ENCODE measurements around the gene PDIA6.

PDIA6 gene, protein sequence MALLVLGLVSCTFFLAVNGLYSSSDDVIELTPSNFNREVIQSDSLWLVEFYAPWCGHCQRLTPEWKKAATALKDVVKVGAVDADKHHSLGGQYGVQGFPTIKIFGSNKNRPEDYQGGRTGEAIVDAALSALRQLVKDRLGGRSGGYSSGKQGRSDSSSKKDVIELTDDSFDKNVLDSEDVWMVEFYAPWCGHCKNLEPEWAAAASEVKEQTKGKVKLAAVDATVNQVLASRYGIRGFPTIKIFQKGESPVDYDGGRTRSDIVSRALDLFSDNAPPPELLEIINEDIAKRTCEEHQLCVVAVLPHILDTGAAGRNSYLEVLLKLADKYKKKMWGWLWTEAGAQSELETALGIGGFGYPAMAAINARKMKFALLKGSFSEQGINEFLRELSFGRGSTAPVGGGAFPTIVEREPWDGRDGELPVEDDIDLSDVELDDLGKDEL

DNA sequence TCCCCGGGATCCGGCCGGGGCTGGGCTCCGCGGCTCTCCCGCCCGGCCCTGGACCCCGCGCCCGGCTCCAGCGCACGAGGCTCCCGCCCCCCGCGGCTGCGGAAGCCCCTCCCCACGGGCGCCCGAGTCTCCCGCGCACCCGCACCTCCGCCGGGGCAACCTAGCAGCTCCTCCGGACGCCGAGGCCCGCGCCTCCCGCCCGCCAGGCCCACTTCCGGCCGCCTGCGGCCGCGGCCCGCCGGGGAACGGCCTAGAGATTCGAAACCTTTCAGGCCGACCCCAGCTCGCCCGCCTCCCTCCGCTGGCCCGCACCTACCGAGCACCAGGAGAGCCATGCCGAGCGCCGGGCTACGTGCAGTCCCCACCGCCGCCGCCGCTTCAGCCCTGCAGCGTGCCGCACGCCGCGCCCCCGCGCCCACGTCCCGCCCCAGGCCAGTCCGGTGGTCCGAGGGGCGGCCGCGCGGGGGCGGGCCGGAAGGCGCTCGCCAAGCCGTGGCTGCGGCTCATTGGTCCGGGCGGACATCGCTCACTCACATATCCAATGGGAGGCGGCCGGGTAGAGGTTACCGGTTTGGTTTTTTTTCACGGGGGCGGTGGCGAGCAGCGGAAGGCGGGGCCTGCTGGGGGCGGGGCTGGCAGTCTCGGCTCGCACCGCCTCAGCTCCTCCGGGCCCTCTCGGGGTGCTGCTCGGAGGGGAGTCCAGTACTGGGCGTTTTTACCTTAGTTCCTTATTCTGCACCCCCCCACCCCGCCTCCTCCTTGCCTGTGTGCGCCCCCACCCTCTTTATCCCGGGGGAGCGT, at the start of gene PDIA6:
Gene PDIA6, minus strand, starts transcription at position 424 of the 801 bp plus-strand sequence. Its CDS starts 89 bp downstream, at position 335.
- DNase-seq (ENCODE audit: insufficient read length, low spot score) = peak; percentile 85
- TF ChIP-seq, protein P1, sequence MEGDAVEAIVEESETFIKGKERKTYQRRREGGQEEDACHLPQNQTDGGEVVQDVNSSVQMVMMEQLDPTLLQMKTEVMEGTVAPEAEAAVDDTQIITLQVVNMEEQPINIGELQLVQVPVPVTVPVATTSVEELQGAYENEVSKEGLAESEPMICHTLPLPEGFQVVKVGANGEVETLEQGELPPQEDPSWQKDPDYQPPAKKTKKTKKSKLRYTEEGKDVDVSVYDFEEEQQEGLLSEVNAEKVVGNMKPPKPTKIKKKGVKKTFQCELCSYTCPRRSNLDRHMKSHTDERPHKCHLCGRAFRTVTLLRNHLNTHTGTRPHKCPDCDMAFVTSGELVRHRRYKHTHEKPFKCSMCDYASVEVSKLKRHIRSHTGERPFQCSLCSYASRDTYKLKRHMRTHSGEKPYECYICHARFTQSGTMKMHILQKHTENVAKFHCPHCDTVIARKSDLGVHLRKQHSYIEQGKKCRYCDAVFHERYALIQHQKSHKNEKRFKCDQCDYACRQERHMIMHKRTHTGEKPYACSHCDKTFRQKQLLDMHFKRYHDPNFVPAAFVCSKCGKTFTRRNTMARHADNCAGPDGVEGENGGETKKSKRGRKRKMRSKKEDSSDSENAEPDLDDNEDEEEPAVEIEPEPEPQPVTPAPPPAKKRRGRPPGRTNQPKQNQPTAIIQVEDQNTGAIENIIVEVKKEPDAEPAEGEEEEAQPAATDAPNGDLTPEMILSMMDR (IDR thresholded peaks at IDR 0.05; ENCODE audit: insufficient read depth, missing control alignments) = no peak
- FAIRE-seq = no peak

DNA sequence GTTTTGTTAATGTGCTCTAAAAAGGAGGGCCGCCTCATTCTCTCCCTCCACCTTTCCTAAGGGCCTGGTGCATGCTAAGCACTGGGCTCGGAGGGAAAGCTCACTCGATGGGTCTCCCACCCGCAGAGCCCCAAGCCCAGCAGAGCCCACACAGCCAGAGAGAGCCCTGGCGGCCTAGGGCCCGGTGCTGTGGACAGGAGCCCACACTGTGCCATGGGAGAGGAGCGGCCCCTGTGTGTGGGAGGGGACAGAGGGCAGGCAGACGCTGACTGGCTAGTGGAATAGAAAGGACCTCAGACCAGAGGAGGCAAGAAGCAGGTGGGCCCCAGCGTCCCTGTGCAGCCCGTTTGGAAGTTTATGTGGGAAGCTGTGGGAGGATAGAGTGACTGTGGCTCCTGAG, 49.7 kb upstream of the PDIA6 start:
- no peak for FAIRE-seq
- TF ChIP-seq, protein P1 (IDR thresholded peaks at IDR 0.05; ENCODE audit: insufficient read depth, missing control alignments) = no peak

GRCh38 chr2:10861765-10862164, 49.2 kb upstream of the PDIA6 start:
- DNase-seq (ENCODE audit: insufficient read length, low spot score) (no peak), FAIRE-seq (no peak)
- TF ChIP-seq, protein P1 (IDR thresholded peaks at IDR 0.05; ENCODE audit: insufficient read depth, missing control alignments) = no peak

More for the DNA sequence above, 49.7 kb upstream of the PDIA6 start:
- DNase-seq (ENCODE audit: insufficient read length, low spot score) = no peak

DNA sequence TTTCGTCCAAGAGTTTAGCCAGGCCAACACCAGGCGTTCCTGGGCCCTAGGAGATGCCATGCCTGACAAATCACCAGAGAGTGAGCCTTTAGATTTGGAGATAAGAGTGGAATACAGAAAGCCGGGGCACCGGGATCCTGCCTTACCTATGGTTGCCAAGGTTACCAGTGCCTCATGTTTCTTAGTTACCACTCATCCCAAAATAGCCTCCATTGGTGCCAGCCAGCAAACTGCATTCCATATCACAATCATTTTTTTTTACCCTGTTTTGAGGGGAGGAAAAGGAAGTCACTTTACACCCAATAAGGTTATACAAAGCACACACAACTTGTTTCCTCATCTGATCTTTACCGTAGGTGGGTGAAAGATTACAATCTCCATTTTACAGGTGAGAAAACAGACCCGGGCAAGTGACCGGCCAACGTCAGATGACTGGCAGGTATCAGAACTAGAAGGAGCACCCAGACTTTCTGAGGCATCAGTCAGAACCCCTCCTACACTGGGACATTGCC, 48.3 kb upstream of the PDIA6 start:
- TF ChIP-seq, protein P1 (IDR thresholded peaks at IDR 0.05; ENCODE audit: insufficient read depth, missing control alignments) = no peak
- no peak for DNase-seq (ENCODE audit: insufficient read length, low spot score)
- no peak for FAIRE-seq

DNA sequence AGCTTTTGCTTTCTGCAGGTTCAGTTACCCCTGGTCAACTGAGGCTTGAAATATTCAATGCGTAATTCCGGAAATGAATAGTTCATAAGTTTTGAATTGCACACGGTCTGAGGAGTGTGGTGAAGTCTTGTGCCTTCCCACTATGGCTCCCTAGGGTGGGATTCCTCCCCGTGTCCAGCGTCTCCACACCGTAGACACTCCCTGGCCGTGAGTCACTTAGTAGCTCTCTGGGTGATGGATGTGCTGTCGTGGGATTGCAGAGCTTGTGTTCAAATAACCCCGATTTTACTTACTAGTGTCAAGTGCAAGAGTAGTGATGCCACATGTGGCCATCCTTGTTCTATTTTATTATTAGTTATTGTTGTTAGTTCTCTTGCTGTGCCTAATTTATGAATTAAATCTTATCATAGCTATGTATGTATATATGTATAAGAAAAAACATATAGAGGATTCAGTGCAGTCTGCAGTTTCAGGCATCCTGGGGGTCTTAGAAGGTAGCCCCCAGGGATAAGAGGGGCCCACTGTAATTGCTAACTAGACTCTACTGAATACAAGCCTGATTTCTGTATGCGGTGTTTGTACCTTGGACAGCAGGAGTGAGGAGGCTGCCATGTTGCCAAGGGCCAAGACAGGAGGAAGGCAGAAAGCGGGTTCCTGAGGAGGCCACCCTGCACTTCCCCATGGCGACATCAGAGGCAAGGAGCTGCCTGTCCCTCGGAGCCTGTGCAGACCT, 47.7 kb upstream of the PDIA6 start:
- TF ChIP-seq, protein P1 (IDR thresholded peaks at IDR 0.05; ENCODE audit: insufficient read depth, missing control alignments) = no peak
- DNase-seq (ENCODE audit: insufficient read length, low spot score) (no peak), FAIRE-seq (no peak)

GRCh38 chr2:10859278-10859677, 46.7 kb upstream of the PDIA6 start:
- FAIRE-seq (no peak), DNase-seq (ENCODE audit: insufficient read length, low spot score) (no peak)
- TF ChIP-seq, protein P1 (IDR thresholded peaks at IDR 0.05; ENCODE audit: insufficient read depth, missing control alignments) = no peak
